Neural progenitor cell (in vitro differentiated cells): ENCODE measurements around the gene BACE2.

Experiments
- EZH2 ChIP-seq: fragments of 200-600 bp; sonication (generic); IDR thresholded peaks from 2 replicates; pipeline ENCODE4 v1.6.1; 2017; ENCODE audit warnings: antibody characterized with exemption, mild to moderate bottlenecking, moderate library complexity
- EZH2phosphoT487 ChIP-seq: fragments of 200-600 bp; sonication (generic); IDR thresholded peaks from 2 replicates; pipeline ENCODE4 v1.6.1; 2017; ENCODE audit warnings: antibody characterized with exemption
- TF ChIP-seq, protein P1 (sequence below): fragments of 200-600 bp; sonication (generic); IDR thresholded peaks from 2 replicates; pipeline ENCODE4 v1.5.1; 2017; ENCODE audit warnings: antibody characterized with exemption, mild to moderate bottlenecking

DNA sequence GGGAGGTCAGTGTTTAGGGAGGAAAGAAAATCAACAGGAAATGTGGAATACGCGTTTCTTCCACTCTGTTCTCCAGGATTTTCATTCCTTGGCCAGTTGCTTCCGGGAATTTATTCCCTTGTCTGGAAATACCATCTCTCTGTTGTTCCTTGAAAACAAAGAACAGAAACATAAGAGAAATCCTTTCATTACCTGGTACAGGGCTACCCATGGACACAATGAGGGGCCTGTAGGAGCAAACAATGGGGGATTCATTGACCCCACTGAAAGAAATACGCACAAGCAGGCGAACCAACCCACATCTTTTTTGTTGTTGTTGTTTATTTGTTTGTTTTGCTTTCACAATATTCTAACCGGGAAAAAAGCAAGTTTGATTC is 20.0 kb upstream of the BACE2 start:
- TF ChIP-seq, protein P1, sequence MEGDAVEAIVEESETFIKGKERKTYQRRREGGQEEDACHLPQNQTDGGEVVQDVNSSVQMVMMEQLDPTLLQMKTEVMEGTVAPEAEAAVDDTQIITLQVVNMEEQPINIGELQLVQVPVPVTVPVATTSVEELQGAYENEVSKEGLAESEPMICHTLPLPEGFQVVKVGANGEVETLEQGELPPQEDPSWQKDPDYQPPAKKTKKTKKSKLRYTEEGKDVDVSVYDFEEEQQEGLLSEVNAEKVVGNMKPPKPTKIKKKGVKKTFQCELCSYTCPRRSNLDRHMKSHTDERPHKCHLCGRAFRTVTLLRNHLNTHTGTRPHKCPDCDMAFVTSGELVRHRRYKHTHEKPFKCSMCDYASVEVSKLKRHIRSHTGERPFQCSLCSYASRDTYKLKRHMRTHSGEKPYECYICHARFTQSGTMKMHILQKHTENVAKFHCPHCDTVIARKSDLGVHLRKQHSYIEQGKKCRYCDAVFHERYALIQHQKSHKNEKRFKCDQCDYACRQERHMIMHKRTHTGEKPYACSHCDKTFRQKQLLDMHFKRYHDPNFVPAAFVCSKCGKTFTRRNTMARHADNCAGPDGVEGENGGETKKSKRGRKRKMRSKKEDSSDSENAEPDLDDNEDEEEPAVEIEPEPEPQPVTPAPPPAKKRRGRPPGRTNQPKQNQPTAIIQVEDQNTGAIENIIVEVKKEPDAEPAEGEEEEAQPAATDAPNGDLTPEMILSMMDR, result no peak
- no peak for TF ChIP-seq EZH2
- TF ChIP-seq EZH2phosphoT487, result no peak
